HG03469 (cell line): Measurements from ENCODE around the gene RALB.

Experiments used
- ATAC-seq: cut with Tn5 transposase; IDR thresholded peaks from one replicate; pipeline ENCODE4 v1.9.1; 2021; ENCODE audit warnings: mild to moderate bottlenecking, moderate library complexity, moderate number of reproducible peaks; ENCODE audit not compliant: unreplicated experiment

The RALB gene

DNA sequence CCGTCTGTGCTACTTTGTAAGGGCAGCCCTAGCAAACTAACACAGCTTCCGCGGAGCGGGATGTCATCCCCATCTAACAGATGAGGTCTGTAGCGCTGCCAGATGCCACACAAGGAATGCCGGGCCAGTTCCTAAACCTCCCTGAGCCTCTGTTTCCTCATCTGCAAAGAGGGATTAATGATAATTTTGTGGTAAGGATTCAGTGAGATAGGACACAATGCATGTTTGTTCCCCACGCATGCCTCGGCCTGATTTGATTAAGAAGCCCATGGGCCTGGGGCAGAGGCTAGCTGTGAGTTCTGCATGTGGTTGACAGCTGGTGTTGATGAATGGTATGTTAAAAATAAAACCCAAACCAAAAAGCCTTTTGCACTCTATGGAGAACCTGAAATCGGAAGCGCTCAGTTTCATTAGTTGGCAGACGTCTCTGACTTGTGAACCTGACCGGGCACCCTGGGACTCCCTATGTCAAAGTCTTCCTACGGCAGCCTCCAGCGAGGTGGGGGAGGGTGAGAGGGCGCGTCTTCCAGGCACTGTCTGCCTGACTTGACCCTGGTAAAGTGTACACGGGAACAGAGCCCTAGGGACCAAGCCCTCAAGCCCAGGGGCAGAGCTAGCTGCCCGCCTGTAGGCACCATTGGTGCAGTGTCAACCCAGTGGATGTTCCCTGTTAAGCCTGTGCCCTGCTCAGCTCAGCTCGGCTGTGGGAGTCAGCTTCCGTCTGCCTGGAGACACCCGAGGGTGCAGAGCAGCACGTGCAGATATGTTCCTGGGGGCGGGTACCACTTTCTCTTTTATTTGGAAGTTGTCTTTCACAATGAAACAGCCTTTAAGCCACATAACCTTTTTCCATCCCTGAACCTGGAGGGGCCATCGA, 78.5 kb downstream of the RALB start:
- no peak for ATAC-seq

DNA sequence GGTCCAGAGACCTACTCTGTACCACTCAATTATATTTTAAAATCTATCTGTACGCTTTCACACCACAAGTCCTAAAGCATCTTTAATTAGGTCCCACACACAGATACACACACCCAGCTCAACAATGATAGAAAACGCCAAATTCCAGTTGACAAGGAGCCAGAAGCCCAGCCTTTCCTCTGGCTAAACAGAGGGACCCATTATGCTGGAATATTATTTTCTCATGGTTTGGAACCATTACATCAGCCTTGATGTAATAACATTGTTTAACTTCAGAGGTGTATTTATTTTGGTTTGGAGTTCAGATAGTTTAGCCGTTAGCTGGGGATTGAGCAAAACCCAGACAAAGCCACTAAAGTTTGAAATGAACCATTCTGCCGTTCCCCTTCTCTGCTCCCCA, 79.3 kb downstream of the RALB start:
- ATAC-seq = no peak

DNA sequence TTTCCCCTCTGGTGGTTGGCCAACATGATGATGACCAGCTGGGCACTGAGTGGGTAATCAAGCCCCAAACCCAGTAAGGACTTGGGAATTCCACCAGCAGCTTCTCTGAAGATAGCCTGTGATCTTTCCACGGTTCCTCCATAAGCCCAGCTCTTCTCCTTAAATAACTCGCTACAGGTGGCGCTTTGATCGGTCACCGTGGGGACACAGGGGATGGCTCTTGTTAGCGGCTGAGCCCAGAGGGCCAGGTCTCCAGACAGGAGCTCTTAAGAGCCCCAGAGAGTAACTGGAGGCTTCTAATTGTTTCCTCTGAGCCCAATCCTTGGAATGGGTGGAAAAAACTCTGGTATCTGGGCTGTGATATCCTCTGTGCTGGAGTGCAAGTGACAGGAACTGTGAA, 79.7 kb downstream of the RALB start:
- no peak for ATAC-seq

DNA sequence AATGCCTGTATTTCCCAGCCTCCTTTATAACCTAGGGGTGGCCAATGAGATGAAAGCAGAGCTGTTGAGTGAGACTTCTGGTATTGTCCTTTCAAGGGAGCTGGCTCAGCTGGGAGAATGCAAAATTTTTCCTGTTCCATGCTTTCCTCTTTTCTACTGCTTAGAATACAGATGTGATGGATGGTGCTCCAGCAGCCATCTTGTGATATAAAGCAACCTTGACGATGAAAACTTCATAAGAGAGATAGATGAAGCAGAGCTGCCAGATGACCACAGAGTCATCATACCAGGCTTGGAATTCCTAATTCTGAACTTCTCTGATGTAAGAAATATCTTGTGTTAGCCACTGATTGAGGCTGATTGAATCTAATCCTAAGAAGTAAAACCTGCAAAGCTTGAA, 81.4 kb downstream of the RALB start:
- no peak for ATAC-seq

DNA sequence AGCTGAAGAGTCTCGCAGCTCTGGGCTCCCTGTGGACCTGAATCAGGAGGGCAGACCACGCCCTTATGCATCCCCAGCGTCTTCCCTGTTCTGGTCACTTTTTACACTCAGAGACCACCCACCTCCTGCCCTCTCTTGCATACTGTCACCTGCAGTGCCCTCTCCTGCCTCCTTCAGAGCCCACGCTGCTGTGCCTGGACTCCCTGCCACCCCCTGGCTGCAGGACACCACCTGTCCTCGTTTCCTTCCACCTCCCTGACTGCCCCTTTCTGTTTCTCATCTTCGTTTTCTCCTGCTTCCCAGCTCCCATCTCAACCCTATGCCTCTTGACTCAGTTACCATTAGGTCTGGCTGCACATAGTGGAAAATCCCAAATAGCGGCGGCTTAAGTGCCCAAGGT, 84.1 kb downstream of the RALB start:
- ATAC-seq = no peak

DNA sequence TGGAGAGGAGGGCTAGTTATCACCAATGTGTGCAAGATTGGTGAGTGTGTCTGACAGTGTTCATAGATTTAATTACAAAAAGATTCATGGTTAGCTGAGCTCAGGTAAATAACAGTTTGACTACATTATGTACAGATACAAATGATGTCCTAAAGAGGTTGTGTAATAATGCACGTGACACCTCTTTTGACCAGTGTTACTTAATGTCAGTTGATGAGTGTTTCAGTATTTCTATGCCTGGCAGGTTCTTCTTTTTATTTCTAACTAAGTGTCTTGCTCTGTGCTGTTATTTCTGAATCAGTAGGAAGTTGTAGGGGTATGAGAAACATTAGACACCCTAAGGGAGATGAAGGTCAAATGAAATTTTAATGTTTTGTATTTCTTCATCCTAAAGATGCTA, 85.4 kb downstream of the RALB start:
- no peak for ATAC-seq

DNA sequence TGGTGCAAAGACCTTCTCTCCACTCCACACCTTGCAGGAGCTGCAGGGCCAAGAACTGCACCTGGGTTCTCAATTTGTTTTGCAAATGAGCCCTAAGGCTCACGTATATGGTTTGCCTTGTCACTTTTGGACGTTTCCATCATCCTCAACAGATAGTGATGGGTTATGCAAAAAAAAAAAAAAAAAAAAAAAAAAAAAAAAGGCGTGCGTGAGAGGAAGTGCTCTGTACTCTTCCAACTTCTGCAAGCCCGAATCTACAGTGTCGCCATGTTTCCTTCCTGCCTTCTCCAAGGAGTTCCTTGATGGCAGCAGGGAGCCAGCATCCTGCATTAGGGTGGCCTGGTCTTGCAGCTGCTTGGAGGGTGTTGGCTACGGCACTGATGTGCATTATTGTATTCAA, 89.3 kb downstream of the RALB start:
- no peak for ATAC-seq

DNA sequence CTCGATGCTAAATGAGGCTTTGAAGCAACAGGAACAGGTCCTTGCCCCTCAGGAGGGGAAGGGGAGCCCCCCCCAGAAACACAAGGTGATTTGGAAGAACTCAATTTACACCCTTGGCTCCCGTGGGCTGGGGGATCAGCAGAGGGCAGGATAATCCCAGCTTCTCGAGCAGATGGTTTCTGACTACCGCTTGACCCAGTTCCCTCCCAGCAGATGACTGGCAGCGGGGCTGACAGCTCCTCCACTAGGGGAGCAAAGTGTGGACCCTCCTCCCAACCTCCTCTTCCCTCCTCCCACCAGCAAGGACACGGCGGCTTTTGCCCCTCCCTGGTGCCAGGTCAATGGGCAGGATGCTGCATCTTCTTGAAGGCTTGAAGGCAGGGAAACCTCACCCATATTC, 89.8 kb downstream of the RALB start:
- ATAC-seq = no peak

DNA sequence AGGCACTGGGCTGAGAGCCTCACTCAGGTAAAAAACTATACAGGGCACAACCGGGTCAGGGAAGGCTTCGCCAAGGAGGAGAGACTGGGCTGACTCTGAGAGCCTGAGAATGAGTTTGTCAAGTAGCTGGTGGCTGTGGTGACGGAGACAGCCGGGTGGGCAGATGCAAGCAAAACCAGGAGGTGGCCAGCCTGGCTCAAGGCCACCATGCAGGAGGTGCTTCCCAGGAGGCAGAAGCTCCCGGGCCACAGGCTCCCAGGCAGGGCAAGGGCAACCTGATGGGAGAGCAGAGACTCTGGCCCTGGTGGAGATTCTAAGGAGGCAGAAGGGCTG, 90.4 kb downstream of the RALB start:
- no peak for ATAC-seq

DNA sequence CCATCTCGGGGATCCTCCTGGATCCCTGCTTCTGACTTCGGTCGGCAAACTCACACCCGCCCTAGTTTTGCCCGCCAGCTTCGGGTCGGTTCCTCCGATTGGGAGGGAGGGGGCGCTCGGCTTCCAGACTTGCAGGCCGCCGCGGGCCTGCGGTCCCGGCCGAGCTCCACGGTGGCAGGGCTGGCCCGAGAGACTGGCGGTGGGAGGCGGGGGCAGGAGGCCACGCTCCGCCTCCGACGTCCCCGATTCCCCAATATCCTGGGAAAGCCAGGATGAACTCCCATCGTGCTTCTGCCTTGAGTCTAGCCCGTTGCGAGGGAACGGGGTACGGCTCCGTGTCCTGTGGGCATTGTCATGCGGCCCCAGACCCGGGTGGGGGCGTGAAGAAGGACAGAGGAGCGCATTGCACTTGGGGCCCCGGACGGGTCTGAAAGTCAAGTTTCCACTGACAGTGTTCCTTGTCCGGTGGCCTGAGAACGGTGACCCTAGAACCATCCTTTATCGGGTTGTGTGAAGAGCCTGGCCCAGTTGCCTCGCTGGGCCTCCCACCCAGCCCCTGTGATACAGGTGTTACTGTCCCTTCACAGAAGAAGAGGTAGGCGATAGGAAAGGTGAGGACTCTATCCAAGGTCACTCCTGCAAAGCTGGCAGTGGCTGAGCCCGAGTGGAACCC, 90.9 kb downstream of the RALB start:
- ATAC-seq = no peak
